ENCODE results near the gene ELANE. TPM values are rescaled to one million over a fixed set of nuclear protein-coding genes. Genes with fewer than 3 reads are reported as not detected.

The ELANE gene
- total RNA-seq, 1 donor from 2014 or later = not detected

- H3K4me1 Mint-ChIP-seq (ENCODE audit: low read depth) = peaks cover 1% of the 10 kb centered on the region
- no peak for DNase-seq (ENCODE audit: low spot score, unreplicated experiment)
- H3K4me3 Mint-ChIP-seq (ENCODE audit: low read depth) = no peak overlapping the region
- no peaks in the 10 kb centered on the region for H3K27me3 Mint-ChIP-seq
- TF ChIP-seq, protein P1, sequence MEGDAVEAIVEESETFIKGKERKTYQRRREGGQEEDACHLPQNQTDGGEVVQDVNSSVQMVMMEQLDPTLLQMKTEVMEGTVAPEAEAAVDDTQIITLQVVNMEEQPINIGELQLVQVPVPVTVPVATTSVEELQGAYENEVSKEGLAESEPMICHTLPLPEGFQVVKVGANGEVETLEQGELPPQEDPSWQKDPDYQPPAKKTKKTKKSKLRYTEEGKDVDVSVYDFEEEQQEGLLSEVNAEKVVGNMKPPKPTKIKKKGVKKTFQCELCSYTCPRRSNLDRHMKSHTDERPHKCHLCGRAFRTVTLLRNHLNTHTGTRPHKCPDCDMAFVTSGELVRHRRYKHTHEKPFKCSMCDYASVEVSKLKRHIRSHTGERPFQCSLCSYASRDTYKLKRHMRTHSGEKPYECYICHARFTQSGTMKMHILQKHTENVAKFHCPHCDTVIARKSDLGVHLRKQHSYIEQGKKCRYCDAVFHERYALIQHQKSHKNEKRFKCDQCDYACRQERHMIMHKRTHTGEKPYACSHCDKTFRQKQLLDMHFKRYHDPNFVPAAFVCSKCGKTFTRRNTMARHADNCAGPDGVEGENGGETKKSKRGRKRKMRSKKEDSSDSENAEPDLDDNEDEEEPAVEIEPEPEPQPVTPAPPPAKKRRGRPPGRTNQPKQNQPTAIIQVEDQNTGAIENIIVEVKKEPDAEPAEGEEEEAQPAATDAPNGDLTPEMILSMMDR (IDR thresholded peaks at IDR 0.05; ENCODE audit: unreplicated experiment) = no peak
- H3K27ac Mint-ChIP-seq = no peak overlapping the region
- no peaks in the 10 kb centered on the region for H3K9me3 Mint-ChIP-seq (ENCODE audit: low read depth)
- peaks cover 18% of the 10 kb centered on the region for H3K36me3 Mint-ChIP-seq (ENCODE audit: insufficient read depth)
Observed at GRCh38 chr19:869245-870177, 17.4 kb downstream of the ELANE start.

GRCh38 chr19:870314-870713 is 18.2 kb downstream of the ELANE start:
- no peak overlapping the region for H3K4me3 Mint-ChIP-seq (ENCODE audit: low read depth)
- H3K36me3 Mint-ChIP-seq (ENCODE audit: insufficient read depth) = peaks cover 15% of the 10 kb centered on the region
- no peaks in the 10 kb centered on the region for H3K9me3 Mint-ChIP-seq (ENCODE audit: low read depth)
- H3K27me3 Mint-ChIP-seq = no peaks in the 10 kb centered on the region
- peaks cover 1% of the 10 kb centered on the region for H3K4me1 Mint-ChIP-seq (ENCODE audit: low read depth)
- no peak for DNase-seq (ENCODE audit: low spot score, unreplicated experiment)
- TF ChIP-seq, protein P1 (IDR thresholded peaks at IDR 0.05; ENCODE audit: unreplicated experiment) = no peak
- H3K27ac Mint-ChIP-seq = no peak overlapping the region

DNA sequence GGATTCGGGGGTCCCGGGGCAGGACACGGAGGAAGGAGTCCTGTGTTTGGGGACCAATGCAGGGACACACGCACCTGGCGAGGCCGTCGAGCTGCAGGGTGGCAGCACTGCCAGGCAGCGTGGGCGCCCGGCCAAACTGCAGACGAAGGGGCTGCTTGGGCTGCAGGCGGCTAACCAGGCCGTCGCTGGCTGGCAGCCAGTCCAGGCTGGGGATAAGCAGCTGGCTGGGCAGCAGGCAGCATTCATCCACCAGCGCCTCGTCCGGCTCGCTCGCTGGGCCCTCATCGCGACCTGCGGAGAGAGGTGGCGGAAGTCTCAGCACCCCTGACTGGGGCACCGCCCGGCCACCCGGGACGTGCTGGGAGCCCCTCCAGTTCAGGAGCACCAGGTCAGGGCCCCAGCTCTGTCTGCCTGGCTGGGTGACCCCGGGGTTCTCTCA is 18.9 kb downstream of the ELANE start:
- peaks cover 1% of the 10 kb centered on the region for H3K4me1 Mint-ChIP-seq (ENCODE audit: low read depth)
- peaks cover 14% of the 10 kb centered on the region for H3K36me3 Mint-ChIP-seq (ENCODE audit: insufficient read depth)
- no peak overlapping the region for H3K4me3 Mint-ChIP-seq (ENCODE audit: low read depth)
- H3K27me3 Mint-ChIP-seq = no peaks in the 10 kb centered on the region
- no peak for DNase-seq (ENCODE audit: low spot score, unreplicated experiment)
- H3K27ac Mint-ChIP-seq = no peak overlapping the region
- no peaks in the 10 kb centered on the region for H3K9me3 Mint-ChIP-seq (ENCODE audit: low read depth)
- TF ChIP-seq, protein P1 (IDR thresholded peaks at IDR 0.05; ENCODE audit: unreplicated experiment) = no peak

GRCh38 chr19:871446-872265 is 19.6 kb downstream of the ELANE start:
- Mint-ChIP-seq H3K27me3 (no peaks in the 10 kb centered on the region), H3K36me3 (ENCODE audit: insufficient read depth) (peaks cover 15% of the 10 kb centered on the region), H3K4me1 (ENCODE audit: low read depth) (peaks cover 1% of the 10 kb centered on the region), H3K4me3 (ENCODE audit: low read depth) (no peak overlapping the region), H3K27ac (peak overlapping the region; percentile 77), H3K9me3 (ENCODE audit: low read depth) (no peaks in the 10 kb centered on the region)
- DNase-seq (ENCODE audit: low spot score, unreplicated experiment) = no peak
- TF ChIP-seq, protein P1 (IDR thresholded peaks at IDR 0.05; ENCODE audit: unreplicated experiment) = no peak

GRCh38 chr19:872266-872951 is 20.3 kb downstream of the ELANE start:
- Mint-ChIP-seq H3K36me3 (ENCODE audit: insufficient read depth) (peaks cover 14% of the 10 kb centered on the region), H3K27me3 (no peaks in the 10 kb centered on the region), H3K27ac (peak overlapping the region; percentile 41), H3K4me3 (ENCODE audit: low read depth) (no peak overlapping the region), H3K9me3 (ENCODE audit: low read depth) (no peaks in the 10 kb centered on the region), H3K4me1 (ENCODE audit: low read depth) (peaks cover 1% of the 10 kb centered on the region)
- TF ChIP-seq, protein P1 (IDR thresholded peaks at IDR 0.05; ENCODE audit: unreplicated experiment) = no peak
- DNase-seq (ENCODE audit: low spot score, unreplicated experiment) = no peak

Data from progenitor cell of endocrine pancreas (in vitro differentiated cells).